ENCODE data around the gene TMX4. TPM values are rescaled to one million over a fixed set of nuclear protein-coding genes. Genes with fewer than 3 reads are reported as not detected.

TMX4 gene
- total and polyA plus RNA-seq, 4 donors, result 12.6 to 17.3 (median 15.9) TPM

DNA sequence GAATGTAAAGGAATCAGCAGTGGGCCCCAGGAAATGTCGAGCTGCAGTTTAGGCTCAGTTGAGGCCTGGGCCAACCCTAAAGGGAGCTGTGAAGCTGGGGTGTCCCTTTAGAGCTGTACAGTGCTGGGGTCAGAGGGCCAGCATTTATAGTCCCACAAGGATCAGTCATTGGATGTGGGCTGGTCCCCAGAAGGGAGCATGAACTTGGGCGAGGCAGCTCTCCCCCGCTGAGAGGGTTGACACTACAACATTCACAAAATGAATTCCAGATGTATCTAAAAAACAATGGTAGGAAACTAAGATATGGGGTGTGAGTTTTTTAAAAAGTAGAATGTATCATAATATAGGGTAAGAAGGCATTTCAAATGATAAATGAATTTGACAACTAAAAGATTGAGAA lies 29.7 kb upstream of the TMX4 start:
- Histone ChIP-seq H3K4me1 (ENCODE audit: control insufficient read depth in 4 of 4, insufficient read depth in 4 of 4, low read length in 3 of 4) (no peaks in the 10 kb centered on the region), H3K4me3 (ENCODE audit: low read depth in 1 of 3, low read length in 3 of 3) (no peak overlapping the region), H3K9me3 (ENCODE audit: control insufficient read depth in 4 of 4, low read length in 3 of 4) (no peaks in the 10 kb centered on the region), H3K36me3 (ENCODE audit: control insufficient read depth in 4 of 4, insufficient read depth in 3 of 4, low read depth in 1 of 4, low read length in 3 of 4) (peaks cover 0 to 2% (median 0%) of the 10 kb centered on the region in 4 donors), H3K27ac (ENCODE audit: low read depth in 1 of 2, low read length in 2 of 2) (no peak overlapping the region), H3K27me3 (ENCODE audit: control insufficient read depth in 4 of 4, insufficient read depth in 4 of 4, low read length in 3 of 4) (no peaks in the 10 kb centered on the region), H3K9ac (ENCODE audit: low read depth in 1 of 2, low read length in 2 of 2) (no peak overlapping the region)
- TF ChIP-seq, protein P1, sequence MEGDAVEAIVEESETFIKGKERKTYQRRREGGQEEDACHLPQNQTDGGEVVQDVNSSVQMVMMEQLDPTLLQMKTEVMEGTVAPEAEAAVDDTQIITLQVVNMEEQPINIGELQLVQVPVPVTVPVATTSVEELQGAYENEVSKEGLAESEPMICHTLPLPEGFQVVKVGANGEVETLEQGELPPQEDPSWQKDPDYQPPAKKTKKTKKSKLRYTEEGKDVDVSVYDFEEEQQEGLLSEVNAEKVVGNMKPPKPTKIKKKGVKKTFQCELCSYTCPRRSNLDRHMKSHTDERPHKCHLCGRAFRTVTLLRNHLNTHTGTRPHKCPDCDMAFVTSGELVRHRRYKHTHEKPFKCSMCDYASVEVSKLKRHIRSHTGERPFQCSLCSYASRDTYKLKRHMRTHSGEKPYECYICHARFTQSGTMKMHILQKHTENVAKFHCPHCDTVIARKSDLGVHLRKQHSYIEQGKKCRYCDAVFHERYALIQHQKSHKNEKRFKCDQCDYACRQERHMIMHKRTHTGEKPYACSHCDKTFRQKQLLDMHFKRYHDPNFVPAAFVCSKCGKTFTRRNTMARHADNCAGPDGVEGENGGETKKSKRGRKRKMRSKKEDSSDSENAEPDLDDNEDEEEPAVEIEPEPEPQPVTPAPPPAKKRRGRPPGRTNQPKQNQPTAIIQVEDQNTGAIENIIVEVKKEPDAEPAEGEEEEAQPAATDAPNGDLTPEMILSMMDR (IDR thresholded peaks at IDR 0.05; ENCODE audit: low read depth, low read length, missing input control), result no peak
- no peak for TF ChIP-seq NR2F2 (IDR thresholded peaks at IDR 0.05)
- TF ChIP-seq HNF4G (IDR thresholded peaks at IDR 0.05), result no peak
- TF ChIP-seq RAD21 (IDR thresholded peaks at IDR 0.05), result no peak
- no peak for TF ChIP-seq RXRA (IDR thresholded peaks at IDR 0.05)
- TF ChIP-seq, protein P2, sequence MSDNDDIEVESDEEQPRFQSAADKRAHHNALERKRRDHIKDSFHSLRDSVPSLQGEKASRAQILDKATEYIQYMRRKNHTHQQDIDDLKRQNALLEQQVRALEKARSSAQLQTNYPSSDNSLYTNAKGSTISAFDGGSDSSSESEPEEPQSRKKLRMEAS (IDR thresholded peaks at IDR 0.05), result no peak
- no peak for TF ChIP-seq FOXA2 (IDR thresholded peaks at IDR 0.05)
- TF ChIP-seq SP1 (IDR thresholded peaks at IDR 0.05), result no peak
- TF ChIP-seq, protein P3, sequence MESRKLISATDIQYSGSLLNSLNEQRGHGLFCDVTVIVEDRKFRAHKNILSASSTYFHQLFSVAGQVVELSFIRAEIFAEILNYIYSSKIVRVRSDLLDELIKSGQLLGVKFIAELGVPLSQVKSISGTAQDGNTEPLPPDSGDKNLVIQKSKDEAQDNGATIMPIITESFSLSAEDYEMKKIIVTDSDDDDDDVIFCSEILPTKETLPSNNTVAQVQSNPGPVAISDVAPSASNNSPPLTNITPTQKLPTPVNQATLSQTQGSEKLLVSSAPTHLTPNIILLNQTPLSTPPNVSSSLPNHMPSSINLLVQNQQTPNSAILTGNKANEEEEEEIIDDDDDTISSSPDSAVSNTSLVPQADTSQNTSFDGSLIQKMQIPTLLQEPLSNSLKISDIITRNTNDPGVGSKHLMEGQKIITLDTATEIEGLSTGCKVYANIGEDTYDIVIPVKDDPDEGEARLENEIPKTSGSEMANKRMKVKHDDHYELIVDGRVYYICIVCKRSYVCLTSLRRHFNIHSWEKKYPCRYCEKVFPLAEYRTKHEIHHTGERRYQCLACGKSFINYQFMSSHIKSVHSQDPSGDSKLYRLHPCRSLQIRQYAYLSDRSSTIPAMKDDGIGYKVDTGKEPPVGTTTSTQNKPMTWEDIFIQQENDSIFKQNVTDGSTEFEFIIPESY (IDR thresholded peaks at IDR 0.05), result no peak
- no peak for TF ChIP-seq GABPA (IDR thresholded peaks at IDR 0.05 in 1 of 2, conservative IDR thresholded peaks at IDR 0.05 in 1 of 2)
- no peak for TF ChIP-seq TAF1 (conservative IDR thresholded peaks at IDR 0.05)
- no peak for TF ChIP-seq EGR1 (IDR thresholded peaks at IDR 0.05; ENCODE audit: low read depth in 2 of 2)
- no peak for TF ChIP-seq YY1 (IDR thresholded peaks at IDR 0.05)
- TF ChIP-seq HNF4A (conservative IDR thresholded peaks at IDR 0.05), result no peak
- TF ChIP-seq, protein P4, sequence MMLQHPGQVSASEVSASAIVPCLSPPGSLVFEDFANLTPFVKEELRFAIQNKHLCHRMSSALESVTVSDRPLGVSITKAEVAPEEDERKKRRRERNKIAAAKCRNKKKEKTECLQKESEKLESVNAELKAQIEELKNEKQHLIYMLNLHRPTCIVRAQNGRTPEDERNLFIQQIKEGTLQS (IDR thresholded peaks at IDR 0.05), result no peak
- no peak for TF ChIP-seq FOXA1 (IDR thresholded peaks at IDR 0.05)
- no peak for DNase-seq (ENCODE audit: low spot score)
- WGBS, result 89% methylated on average over 3 of the region's 3 CpGs

DNA sequence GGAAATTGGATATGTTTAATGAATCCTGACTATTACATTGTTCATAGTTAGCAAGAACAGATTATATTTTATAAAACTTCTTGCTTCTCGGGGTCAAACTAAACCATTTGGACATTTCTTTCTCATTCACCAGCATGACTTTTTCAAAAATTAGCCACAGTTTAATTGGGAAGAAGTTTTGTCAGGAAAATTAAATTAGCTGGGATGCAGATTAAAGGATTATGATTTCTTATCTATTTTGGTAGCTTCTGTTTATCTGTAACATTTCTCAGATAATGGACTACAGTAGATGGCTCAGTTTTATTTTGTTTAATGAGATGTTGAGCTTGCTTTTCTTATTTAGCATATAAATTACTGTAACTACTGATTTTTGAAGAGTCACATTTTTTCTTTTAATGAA lies 26.4 kb upstream of the TMX4 start:
- peaks cover 0 to 3% (median 1%) of the 10 kb centered on the region in 4 donors for H3K4me1 ChIP-seq (ENCODE audit: control insufficient read depth in 4 of 4, insufficient read depth in 4 of 4, low read length in 3 of 4)
- no peak overlapping the region for H3K27ac ChIP-seq (ENCODE audit: low read depth in 1 of 2, low read length in 2 of 2)
- no peak overlapping the region for H3K4me3 ChIP-seq (ENCODE audit: low read depth in 1 of 3, low read length in 3 of 3)
- DNase-seq (ENCODE audit: low spot score), result no peak
- H3K9me3 ChIP-seq (ENCODE audit: control insufficient read depth in 4 of 4, low read length in 3 of 4), result no peaks in the 10 kb centered on the region
- 86% methylated on average over 1 of the region's 1 CpG for WGBS
- H3K9ac ChIP-seq (ENCODE audit: low read depth in 1 of 2, low read length in 2 of 2), result no peak overlapping the region
- no peaks in the 10 kb centered on the region for H3K27me3 ChIP-seq (ENCODE audit: control insufficient read depth in 4 of 4, insufficient read depth in 4 of 4, low read length in 3 of 4)
- TF ChIP-seq NR2F2 (IDR thresholded peaks at IDR 0.05) (no peak), RXRA (IDR thresholded peaks at IDR 0.05) (no peak), FOXA2 (IDR thresholded peaks at IDR 0.05) (no peak), RAD21 (IDR thresholded peaks at IDR 0.05) (no peak), SP1 (IDR thresholded peaks at IDR 0.05) (no peak), TAF1 (conservative IDR thresholded peaks at IDR 0.05) (no peak), YY1 (IDR thresholded peaks at IDR 0.05) (no peak), HNF4G (IDR thresholded peaks at IDR 0.05) (no peak), EGR1 (IDR thresholded peaks at IDR 0.05; ENCODE audit: low read depth in 2 of 2) (no peak)
- TF ChIP-seq, protein P2 (IDR thresholded peaks at IDR 0.05), result no peak
- H3K36me3 ChIP-seq (ENCODE audit: control insufficient read depth in 4 of 4, insufficient read depth in 3 of 4, low read depth in 1 of 4, low read length in 3 of 4), result peaks cover 0 to 2% (median 0%) of the 10 kb centered on the region in 4 donors
